Stimulated activated memory B cell treated with anti-CD40 and anti-IgM and Interleukin-4, amounts not matched to agents 10 μg/mL and 1 μg/mL and 100 μg/mL, for 72 hours (primary cell): Measurements from ENCODE around the gene ZNF677.
A peak's percentile ranks its signal among the peaks of the same experiment; 100 is the strongest.
"Not testable (repeated sequence)": the region's sequence is repeated elsewhere in the genome, so short reads cannot be mapped to it uniquely, and the experiment has no call there.

Experiments used
- ATAC-seq: fragments of 150-1000 bp; cut with Tn5 transposase; 2 replicates; pipeline ENCODE4 v1.10.0; 2021
- H3K27ac Mint-ChIP-seq: one replicate; pipeline ENCODE4 v1.8.0; 2022; ENCODE audit warnings: mild to moderate bottlenecking, mixed read lengths
- H3K27me3 Mint-ChIP-seq: one replicate; pipeline ENCODE4 v1.8.0; 2022; ENCODE audit warnings: mixed read lengths
- H3K36me3 Mint-ChIP-seq: one replicate; pipeline ENCODE4 v1.8.0; 2022; ENCODE audit warnings: mixed read lengths
- H3K4me1 Mint-ChIP-seq: one replicate; pipeline ENCODE4 v1.8.0; 2022; ENCODE audit warnings: mixed read lengths
- H3K4me3 Mint-ChIP-seq: one replicate; pipeline ENCODE4 v1.8.0; 2022; ENCODE audit warnings: mild to moderate bottlenecking, moderate library complexity, mixed read lengths
- H3K9me3 Mint-ChIP-seq: one replicate; pipeline ENCODE4 v1.8.0; 2022; ENCODE audit warnings: mixed read lengths

The ZNF677 gene

GRCh38 chr19:53254411-53255341 is at the start of gene ZNF677:
Gene ZNF677, minus strand, starts transcription at chr19:53254873. Its CDS starts 3,323 bp downstream, at chr19:53251550.
- Mint-ChIP-seq H3K9me3 (peaks cover 32% of the 10 kb centered on the region), H3K27ac (peak within 1 kb of the TSS; percentile 24), H3K4me3 (peak within 1 kb of the TSS; percentile 76), H3K36me3 (peaks cover 35% of the 10 kb centered on the region), H3K27me3 (peaks cover 10% of the 10 kb centered on the region), H3K4me1 (peaks cover 7% of the 10 kb centered on the region)
- peak; percentile 98 for ATAC-seq

DNA sequence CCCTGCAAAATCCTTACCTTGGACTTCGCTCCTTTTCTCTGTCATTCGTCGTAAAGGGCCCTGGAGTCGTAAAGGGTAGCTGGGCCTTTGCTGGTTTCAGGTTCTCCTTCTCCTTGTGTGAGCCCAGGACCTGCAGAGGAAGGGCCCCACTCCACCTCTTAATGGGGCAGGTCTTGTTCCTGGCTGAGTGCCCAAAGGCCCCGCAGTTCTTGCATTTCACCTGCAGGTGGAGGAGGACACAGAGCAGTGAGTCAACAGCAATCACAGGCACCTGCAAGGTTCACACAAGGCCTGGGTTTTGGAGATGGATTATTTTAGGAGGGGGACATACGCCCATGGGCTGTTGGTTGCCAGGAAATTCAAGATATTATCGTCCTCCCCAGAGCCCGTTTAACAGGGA is 46.7 kb upstream of the ZNF677 start:
- ATAC-seq, H3K4me3 Mint-ChIP-seq, H3K9me3 Mint-ChIP-seq, H3K4me1 Mint-ChIP-seq, H3K36me3 Mint-ChIP-seq, H3K27ac Mint-ChIP-seq: not testable (repeated sequence)
- H3K27me3 Mint-ChIP-seq = peaks cover 20% of the 10 kb centered on the region

DNA sequence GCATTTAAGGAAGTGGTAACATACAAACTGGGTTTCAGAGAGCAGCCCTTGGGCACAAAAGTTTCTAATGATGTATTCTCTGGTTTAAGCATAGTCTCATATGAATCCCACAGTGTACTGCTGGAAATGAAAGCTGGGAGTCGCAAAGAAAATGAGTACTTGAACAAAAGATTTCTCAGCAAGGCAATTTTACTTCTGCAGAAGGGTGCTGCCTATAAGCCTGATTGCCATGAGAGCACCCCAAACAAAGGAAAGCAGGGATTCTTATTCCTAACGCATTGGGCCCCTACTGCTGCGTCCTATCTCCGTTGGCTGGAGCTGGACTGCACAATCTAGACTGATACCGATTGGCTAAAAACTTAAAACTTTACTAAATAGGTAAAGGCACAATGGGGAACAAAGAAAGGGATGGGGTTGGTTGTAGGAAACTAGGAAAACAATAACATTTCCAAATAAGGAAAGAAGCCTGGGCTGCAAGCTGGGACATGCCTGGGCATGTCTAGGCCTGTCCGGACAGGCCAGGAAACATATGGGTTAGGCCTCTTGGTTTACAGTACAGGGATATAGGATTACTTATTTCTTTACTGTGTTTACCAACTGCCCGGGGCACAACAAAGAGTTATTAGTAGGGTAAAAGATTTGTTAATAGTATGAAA is 40.2 kb upstream of the ZNF677 start:
- Mint-ChIP-seq H3K4me3 (no peak overlapping the region), H3K9me3 (peaks cover 23% of the 10 kb centered on the region), H3K4me1 (no peaks in the 10 kb centered on the region), H3K36me3 (no peaks in the 10 kb centered on the region), H3K27ac (no peak overlapping the region), H3K27me3 (no peaks in the 10 kb centered on the region)
- ATAC-seq = no peak

DNA sequence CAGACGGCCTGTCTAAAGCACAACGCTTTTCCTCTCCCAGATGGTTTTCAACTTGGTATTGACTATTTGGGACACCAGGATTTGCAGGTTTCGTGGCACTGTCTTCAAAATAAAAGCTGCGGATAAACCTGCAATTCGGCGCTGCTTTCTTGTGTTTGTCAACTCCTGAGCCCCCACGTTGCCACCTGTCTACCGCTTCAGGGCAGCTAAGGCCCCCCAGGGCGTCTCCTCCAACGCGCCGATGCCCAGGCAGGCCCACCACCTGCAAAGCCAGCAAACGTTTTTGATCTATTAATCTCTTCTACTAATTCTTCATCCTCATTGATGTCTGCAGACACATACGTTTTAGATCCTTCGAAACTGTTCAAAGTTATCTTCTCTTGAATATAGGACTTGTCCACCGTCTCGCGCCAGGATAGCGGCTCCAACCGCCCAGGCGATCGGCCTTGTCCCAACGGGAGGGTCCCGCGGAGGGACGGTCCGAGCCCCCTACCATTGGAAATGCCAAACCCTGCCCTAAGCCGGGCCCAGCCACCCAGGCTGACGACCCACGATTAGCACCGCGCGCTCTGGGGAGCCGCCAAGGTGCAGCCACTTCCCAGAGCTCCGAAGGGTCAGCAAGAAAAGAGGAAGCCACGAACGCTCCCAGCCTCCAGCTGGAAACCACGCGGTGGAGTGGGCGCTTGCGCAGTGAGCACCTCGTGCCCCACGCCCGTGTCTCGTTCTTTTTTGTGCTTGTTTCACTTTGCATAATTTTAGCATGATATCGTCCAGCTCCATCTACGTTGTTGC is 36.3 kb upstream of the ZNF677 start:
- H3K9me3 Mint-ChIP-seq = peaks cover 23% of the 10 kb centered on the region
- H3K27me3 Mint-ChIP-seq = no peaks in the 10 kb centered on the region
- H3K36me3 Mint-ChIP-seq = no peaks in the 10 kb centered on the region
- H3K27ac Mint-ChIP-seq = no peak overlapping the region
- no peak for ATAC-seq
- no peaks in the 10 kb centered on the region for H3K4me1 Mint-ChIP-seq
- H3K4me3 Mint-ChIP-seq = no peak overlapping the region

GRCh38 chr19:53285087-53285486 is 30.4 kb upstream of the ZNF677 start:
- Mint-ChIP-seq H3K9me3 (peaks cover 5% of the 10 kb centered on the region), H3K4me1 (no peaks in the 10 kb centered on the region), H3K36me3 (no peaks in the 10 kb centered on the region), H3K4me3 (no peak overlapping the region), H3K27me3 (no peaks in the 10 kb centered on the region), H3K27ac (no peak overlapping the region)
- ATAC-seq = no peak

- not testable (repeated sequence) for H3K9me3 Mint-ChIP-seq, H3K27me3 Mint-ChIP-seq, H3K4me1 Mint-ChIP-seq, H3K36me3 Mint-ChIP-seq, H3K4me3 Mint-ChIP-seq, ATAC-seq, H3K27ac Mint-ChIP-seq
Observed at GRCh38 chr19:53281947-53282346, 27.3 kb upstream of the ZNF677 start.

GRCh38 chr19:53275480-53275879 is 20.8 kb upstream of the ZNF677 start:
- ATAC-seq = no peak

GRCh38 chr19:53272044-53272443 is 17.4 kb upstream of the ZNF677 start:
- no peak overlapping the region for H3K27ac Mint-ChIP-seq
- H3K4me1 Mint-ChIP-seq = no peaks in the 10 kb centered on the region
- peaks cover 17% of the 10 kb centered on the region for H3K9me3 Mint-ChIP-seq
- H3K27me3 Mint-ChIP-seq = no peaks in the 10 kb centered on the region
- H3K36me3 Mint-ChIP-seq = no peaks in the 10 kb centered on the region
- no peak overlapping the region for H3K4me3 Mint-ChIP-seq
- no peak for ATAC-seq

More at GRCh38 chr19:53275480-53275879, 20.8 kb upstream of the ZNF677 start:
- Mint-ChIP-seq H3K9me3 (peaks cover 22% of the 10 kb centered on the region), H3K27ac (no peak overlapping the region), H3K4me3 (no peak overlapping the region), H3K27me3 (no peaks in the 10 kb centered on the region), H3K4me1 (no peaks in the 10 kb centered on the region), H3K36me3 (no peaks in the 10 kb centered on the region)

- not testable (repeated sequence) for H3K27me3 Mint-ChIP-seq, H3K4me1 Mint-ChIP-seq
Observed at GRCh38 chr19:53269861-53270260, 15.2 kb upstream of the ZNF677 start.

GRCh38 chr19:53267623-53268022 is 12.9 kb upstream of the ZNF677 start, which contains the start of gene VN1R4:
Gene VN1R4, minus strand, starts transcription at chr19:53267723. Its CDS starts 58 bp downstream, at chr19:53267665.
- H3K36me3 Mint-ChIP-seq = not testable (repeated sequence)
- H3K9me3 Mint-ChIP-seq = peaks cover 16% of the 10 kb centered on the region

More at GRCh38 chr19:53269861-53270260, 15.2 kb upstream of the ZNF677 start:
- not testable (repeated sequence) for H3K36me3 Mint-ChIP-seq, ATAC-seq, H3K4me3 Mint-ChIP-seq, H3K27ac Mint-ChIP-seq
- H3K9me3 Mint-ChIP-seq = peaks cover 16% of the 10 kb centered on the region

GRCh38 chr19:53257715-53258342 is 3.2 kb upstream of the ZNF677 start, which contains the start of gene VN1R2:
Gene VN1R2, plus strand, starts transcription at chr19:53258292. Its CDS starts 84 bp downstream, at chr19:53258376.
- H3K9me3 Mint-ChIP-seq = peaks cover 24% of the 10 kb centered on the region
- H3K4me3 Mint-ChIP-seq, H3K36me3 Mint-ChIP-seq, H3K4me1 Mint-ChIP-seq, H3K27ac Mint-ChIP-seq, ATAC-seq: not testable (repeated sequence)
- H3K27me3 Mint-ChIP-seq = peaks cover 10% of the 10 kb centered on the region

More at GRCh38 chr19:53267623-53268022, 12.9 kb upstream of the ZNF677 start, which contains the start of gene VN1R4:
- ATAC-seq, H3K27me3 Mint-ChIP-seq, H3K4me3 Mint-ChIP-seq, H3K27ac Mint-ChIP-seq, H3K4me1 Mint-ChIP-seq: not testable (repeated sequence)

DNA sequence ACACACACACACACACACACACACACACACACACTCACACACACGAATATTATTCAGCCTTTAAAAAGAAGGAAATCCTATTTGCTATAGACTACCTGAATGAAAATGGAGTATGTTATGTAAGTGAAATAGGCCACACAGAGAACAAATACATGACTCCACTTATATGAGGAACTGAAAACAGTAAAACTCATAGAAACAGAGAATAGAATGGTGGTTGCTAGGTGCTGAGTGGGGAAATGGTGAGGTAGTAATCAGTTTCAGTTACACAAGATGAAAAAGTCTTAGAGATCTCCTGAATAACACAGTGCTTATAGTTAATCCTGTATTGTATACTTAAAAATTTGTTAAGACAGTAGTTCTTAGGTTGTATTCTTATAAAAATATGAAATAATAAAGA is 8.2 kb downstream of the ZNF677 start:
- Mint-ChIP-seq H3K27ac (no peak overlapping the region), H3K4me3 (no peak overlapping the region), H3K27me3 (no peaks in the 10 kb centered on the region), H3K36me3 (peaks cover 78% of the 10 kb centered on the region), H3K4me1 (no peaks in the 10 kb centered on the region), H3K9me3 (peaks cover 33% of the 10 kb centered on the region)
- ATAC-seq = peak; percentile 78

DNA sequence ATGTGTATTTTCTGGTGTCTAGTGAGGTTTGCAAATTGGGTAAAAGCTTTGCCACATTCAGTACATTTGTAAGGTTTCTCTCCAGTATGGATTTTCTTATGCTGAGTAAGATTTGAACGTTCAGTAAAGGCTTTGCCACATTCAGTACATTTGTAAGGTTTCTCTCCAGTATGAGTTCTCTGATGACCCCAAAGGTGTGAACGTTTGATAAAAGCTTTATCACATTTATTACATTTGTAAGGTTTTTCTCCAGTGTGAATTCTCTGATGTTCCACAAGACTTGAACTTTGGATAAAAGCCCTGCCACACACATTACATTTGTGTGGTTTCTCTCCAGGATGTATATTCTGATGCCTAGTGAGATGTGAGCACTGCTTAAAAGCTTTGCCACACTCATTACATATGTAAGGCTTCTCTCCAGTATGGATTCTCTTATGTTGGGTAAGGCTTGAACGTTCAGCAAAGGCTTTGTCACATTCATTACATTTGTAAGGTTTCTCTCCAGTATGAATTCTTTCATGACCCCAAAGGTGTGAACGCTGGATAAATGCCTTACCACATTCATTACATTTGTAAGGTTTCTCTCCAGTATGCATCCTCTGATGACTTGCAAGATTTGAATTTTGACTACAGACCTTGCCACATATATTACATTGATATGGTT is 17.4 kb downstream of the ZNF677 start:
- H3K4me3 Mint-ChIP-seq = no peak overlapping the region
- no peak for ATAC-seq
- peaks cover 56% of the 10 kb centered on the region for H3K36me3 Mint-ChIP-seq
- H3K4me1 Mint-ChIP-seq = no peaks in the 10 kb centered on the region
- no peaks in the 10 kb centered on the region for H3K27me3 Mint-ChIP-seq
- H3K9me3 Mint-ChIP-seq = peaks cover 46% of the 10 kb centered on the region
- no peak overlapping the region for H3K27ac Mint-ChIP-seq

- Mint-ChIP-seq H3K4me1 (no peaks in the 10 kb centered on the region), H3K9me3 (peaks cover 27% of the 10 kb centered on the region)
- ATAC-seq = no peak
Observed at GRCh38 chr19:53224606-53225005, 30.1 kb downstream of the ZNF677 start.

More at GRCh38 chr19:53224606-53225005, 30.1 kb downstream of the ZNF677 start:
- Mint-ChIP-seq H3K36me3 (peaks cover 20% of the 10 kb centered on the region), H3K27me3 (no peaks in the 10 kb centered on the region), H3K4me3 (no peak overlapping the region), H3K27ac (no peak overlapping the region)
